Measurements from ENCODE around the gene VWA7. TPM values are rescaled to one million over a fixed set of nuclear protein-coding genes. Genes with fewer than 3 reads are reported as not detected.
"Not testable (repeated sequence)": the region's sequence is repeated elsewhere in the genome, so short reads cannot be mapped to it uniquely, and the experiment has no call there.

VWA7 gene
- total RNA-seq, 4 donors from 2014 or later: 0.22 to 0.80 (median 0.58) TPM

GRCh38 chr6:31815025-31815838 lies 38.1 kb upstream of the VWA7 start, which contains the start of the genes HSPA1A and HSPA1L:
Gene HSPA1A (plus strand): TSS chr6:31815543. CDS start chr6:31815757, 214 bp downstream.
Gene HSPA1L (minus strand): TSS chr6:31815283. CDS start chr6:31811972, 3,311 bp downstream.
- Histone ChIP-seq H3K9me3 (no peaks in the 10 kb centered on the region), H3K36me3 (no peaks in the 10 kb centered on the region), H3K4me1 (peaks cover 27 to 54% (median 32%) of the 10 kb centered on the region in 3 donors), H3K27me3 (no peaks in the 10 kb centered on the region), H3K4me3 (peak within 1 kb of the TSS; percentile 50 to 84 (median 64)), H3K27ac (peak within 1 kb of the TSS; percentile 91 to 99 (median 97))
- intact Hi-C loops (cut with DNase I): no loop called here
- TF ChIP-seq, protein P1, sequence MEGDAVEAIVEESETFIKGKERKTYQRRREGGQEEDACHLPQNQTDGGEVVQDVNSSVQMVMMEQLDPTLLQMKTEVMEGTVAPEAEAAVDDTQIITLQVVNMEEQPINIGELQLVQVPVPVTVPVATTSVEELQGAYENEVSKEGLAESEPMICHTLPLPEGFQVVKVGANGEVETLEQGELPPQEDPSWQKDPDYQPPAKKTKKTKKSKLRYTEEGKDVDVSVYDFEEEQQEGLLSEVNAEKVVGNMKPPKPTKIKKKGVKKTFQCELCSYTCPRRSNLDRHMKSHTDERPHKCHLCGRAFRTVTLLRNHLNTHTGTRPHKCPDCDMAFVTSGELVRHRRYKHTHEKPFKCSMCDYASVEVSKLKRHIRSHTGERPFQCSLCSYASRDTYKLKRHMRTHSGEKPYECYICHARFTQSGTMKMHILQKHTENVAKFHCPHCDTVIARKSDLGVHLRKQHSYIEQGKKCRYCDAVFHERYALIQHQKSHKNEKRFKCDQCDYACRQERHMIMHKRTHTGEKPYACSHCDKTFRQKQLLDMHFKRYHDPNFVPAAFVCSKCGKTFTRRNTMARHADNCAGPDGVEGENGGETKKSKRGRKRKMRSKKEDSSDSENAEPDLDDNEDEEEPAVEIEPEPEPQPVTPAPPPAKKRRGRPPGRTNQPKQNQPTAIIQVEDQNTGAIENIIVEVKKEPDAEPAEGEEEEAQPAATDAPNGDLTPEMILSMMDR (IDR thresholded peaks at IDR 0.05): peak in 1 of 6 experiments; percentile 22
- TF ChIP-seq POLR2A (IDR thresholded peaks at IDR 0.05): peak; percentile 67 to 100 (median 100)
- 0% methylated on average over 6 to 8 of the region's 56 CpGs for WGBS, 2 donors
- DNase-seq: peak; percentile 61

DNA sequence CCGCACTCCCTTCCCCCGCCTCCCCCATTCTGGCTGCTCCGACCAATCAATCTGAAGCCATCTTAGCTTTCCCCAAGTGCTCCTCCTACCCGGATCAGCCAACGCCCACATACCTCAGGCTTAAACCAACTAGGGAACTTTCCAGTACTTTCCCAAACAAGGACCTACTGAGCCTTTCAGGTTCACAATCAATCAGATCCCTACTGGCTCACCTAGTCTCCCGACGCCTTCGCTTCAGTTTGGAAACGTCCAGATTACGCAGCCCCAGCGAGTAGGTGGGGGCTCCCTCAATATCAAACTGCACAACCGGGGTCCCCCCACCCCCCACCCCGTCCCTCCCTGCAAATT lies 37.5 kb upstream of the VWA7 start:
- TF ChIP-seq, protein P1 (IDR thresholded peaks at IDR 0.05): no peak
- peak in 3 of 4 donors; percentile 17 to 28 (median 26) for TF ChIP-seq POLR2A (IDR thresholded peaks at IDR 0.05)
- peak overlapping the region; percentile 91 to 99 (median 97) for H3K27ac ChIP-seq
- intact Hi-C loops (cut with DNase I): no loop called here
- H3K4me1 ChIP-seq: peaks cover 22 to 48% (median 26%) of the 10 kb centered on the region in 3 donors
- no peaks in the 10 kb centered on the region for H3K27me3 ChIP-seq
- no peaks in the 10 kb centered on the region for H3K9me3 ChIP-seq
- H3K36me3 ChIP-seq: no peaks in the 10 kb centered on the region
- DNase-seq: peak; percentile 45
- H3K4me3 ChIP-seq: peak overlapping the region; percentile 50 to 84 (median 64)
- 0 to 1% methylated on average over 5 to 9 of the region's 13 CpGs for WGBS, 2 donors

- no peak for DNase-seq
- H3K4me3 ChIP-seq: peak overlapping the region in 3 of 4 donors; percentile 63 to 84 (median 64)
- intact Hi-C loops (cut with DNase I): no loop called here
- TF ChIP-seq, protein P1 (IDR thresholded peaks at IDR 0.05): no peak
- TF ChIP-seq POLR2A (IDR thresholded peaks at IDR 0.05): no peak
- H3K36me3 ChIP-seq: no peaks in the 10 kb centered on the region
- H3K27me3 ChIP-seq: no peaks in the 10 kb centered on the region
- H3K9me3 ChIP-seq: no peaks in the 10 kb centered on the region
- 94 to 95% methylated on average over 7 of the region's 7 CpGs for WGBS, 2 donors
- H3K4me1 ChIP-seq: peaks cover 11 to 36% (median 14%) of the 10 kb centered on the region in 3 donors
- peak overlapping the region; percentile 91 to 99 (median 97) for H3K27ac ChIP-seq
These were observed 36.3 kb upstream of the VWA7 start for GRCh38 chr6:31813465-31813849.

- no peaks in the 10 kb centered on the region for H3K9me3 ChIP-seq
- H3K36me3 ChIP-seq: no peaks in the 10 kb centered on the region
- no peak for DNase-seq
- TF ChIP-seq, protein P1 (IDR thresholded peaks at IDR 0.05): no peak
- TF ChIP-seq POLR2A (IDR thresholded peaks at IDR 0.05): no peak
- WGBS, 2 donors: 92 to 94% methylated on average over 9 to 12 of the region's 12 CpGs
- H3K4me3 ChIP-seq: no peak overlapping the region
- intact Hi-C loops (cut with DNase I): no loop called here
- H3K4me1 ChIP-seq: peaks cover 11 to 34% (median 20%) of the 10 kb centered on the region in 3 donors
- no peaks in the 10 kb centered on the region for H3K27me3 ChIP-seq
- H3K27ac ChIP-seq: no peak overlapping the region
These were observed 34.5 kb upstream of the VWA7 start for GRCh38 chr6:31811645-31812044.

DNA sequence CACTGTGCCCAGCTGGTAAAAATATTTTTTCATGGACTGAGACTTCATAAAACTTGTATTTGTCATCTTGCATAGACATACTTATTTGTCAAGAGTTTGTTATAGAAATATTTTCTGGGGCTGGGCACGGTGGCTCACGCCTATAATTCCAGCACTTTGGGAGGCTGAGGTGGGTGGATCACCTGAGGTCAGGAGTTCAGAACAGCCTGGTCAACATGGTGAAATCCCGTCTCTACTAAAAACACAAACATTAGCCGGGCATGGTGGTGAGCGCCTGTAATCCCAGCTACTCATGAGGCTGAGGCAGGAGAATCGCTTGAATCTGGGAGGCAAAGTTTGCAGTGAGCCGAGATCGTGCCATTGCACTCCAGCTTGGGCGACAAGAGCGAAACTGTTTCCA lies 31.5 kb upstream of the VWA7 start:
- 83 to 92% methylated on average over 5 to 10 of the region's 10 CpGs for WGBS, 2 donors
- H3K4me3 ChIP-seq: not testable (repeated sequence)

More for the DNA sequence above, 31.5 kb upstream of the VWA7 start:
- H3K27ac ChIP-seq; H3K27me3 ChIP-seq; DNase-seq; H3K36me3 ChIP-seq; intact Hi-C loops (cut with DNase I); H3K9me3 ChIP-seq: not testable (repeated sequence)
- peaks cover 11 to 38% (median 25%) of the 10 kb centered on the region in 3 donors for H3K4me1 ChIP-seq

Measured in esophagus squamous epithelium (tissue), 5 donors.